Sigmoid colon (tissue), 4 donors: ENCODE data around the gene GNL3.

Source experiments
- CTCF ChIP-seq, 4 experiments: fragments of 450-650 bp in 3 of 4; fragments of 200-600 bp in 1 of 4; IDR thresholded peaks; one replicate each; pipeline ENCODE4 v1.5.1; 2016 to 2019; ENCODE audit warnings: antibody characterized with exemption in 4 of 4, mild to moderate bottlenecking in 3 of 4, moderate library complexity in 2 of 4
- EP300 ChIP-seq, 4 donors: sonication (generic); formaldehyde crosslinking; IDR thresholded peaks; one replicate each; pipeline ENCODE4 v1.6.1; 2017; ENCODE audit warnings: antibody characterized with exemption in 4 of 4

DNA sequence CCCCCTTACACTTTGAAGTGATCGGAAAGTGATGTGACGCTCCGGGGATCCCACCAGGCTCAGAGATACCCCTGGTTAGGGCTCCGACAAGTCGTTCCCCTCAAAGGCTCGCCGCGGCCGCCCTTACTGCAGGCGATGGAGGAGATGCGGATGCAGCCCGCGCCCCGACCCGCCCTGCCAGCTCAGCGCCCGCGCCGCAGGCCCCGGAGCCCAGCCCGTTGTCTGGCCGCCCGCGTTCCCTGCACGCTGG is 19.5 kb downstream of the GNL3 start:
- TF ChIP-seq CTCF (IDR thresholded peaks at IDR 0.05) (no peak), EP300 (IDR thresholded peaks at IDR 0.05) (no peak)
